Osteoblast (primary cell): ENCODE results near the gene NEK4. TPM values are rescaled to one million over a fixed set of nuclear protein-coding genes. Genes with fewer than 3 reads are reported as not detected.
A peak's percentile ranks its signal among the peaks of the same experiment; 100 is the strongest.

Source experiments
- DNase-seq: peaks from one replicate; pipeline ENCODE4 v3.0.0; 2011; ENCODE audit warnings: low spot score, mixed read lengths; ENCODE audit not compliant: insufficient read length; ENCODE audit errors: missing footprints
- H2AFZ ChIP-seq: 2 replicates; pipeline ENCODE4 v1.6.0; 2011; ENCODE audit warnings: mild to moderate bottlenecking, low read length
- H3K27ac ChIP-seq: 2 replicates; pipeline ENCODE4 v1.5.1; 2011; ENCODE audit warnings: mild to moderate bottlenecking, low read depth, low read length, moderate library complexity
- H3K27me3 ChIP-seq: 2 replicates; pipeline ENCODE4 v1.6.0; 2012; ENCODE audit warnings: mild to moderate bottlenecking, control low read depth, inconsistent platforms, low read length, moderate library complexity; ENCODE audit not compliant: insufficient read depth
- H3K36me3 ChIP-seq: 2 replicates; pipeline ENCODE4 v1.5.1; 2011; ENCODE audit warnings: mild to moderate bottlenecking, low read length, control low read depth, moderate library complexity; ENCODE audit not compliant: insufficient read depth
- H3K4me1 ChIP-seq: 2 replicates; pipeline ENCODE4 v1.5.1; 2011; ENCODE audit warnings: mild to moderate bottlenecking, low read length, control low read depth, moderate library complexity; ENCODE audit not compliant: insufficient read depth
- H3K4me2 ChIP-seq: 2 replicates; pipeline ENCODE4 v1.6.0; 2011; ENCODE audit warnings: mild to moderate bottlenecking, low read length; ENCODE audit not compliant: insufficient read depth
- H3K4me3 ChIP-seq: fragments of 200-600 bp; sonication (generic); 3 replicates; pipeline ENCODE4 v1.5.1; 2012; ENCODE audit warnings: mild to moderate bottlenecking, low read length, inconsistent platforms; ENCODE audit not compliant: insufficient read depth
- H3K79me2 ChIP-seq: 2 replicates; pipeline ENCODE4 v1.6.0; 2012; ENCODE audit warnings: mild to moderate bottlenecking, low read length, control low read depth, inconsistent platforms; ENCODE audit not compliant: insufficient read depth
- H3K9me3 ChIP-seq: 2 replicates; pipeline ENCODE4 v1.5.1; 2011; ENCODE audit warnings: low read depth, low read length, control low read depth
- H4K20me1 ChIP-seq: 2 replicates; pipeline ENCODE4 v1.6.0; 2012; ENCODE audit warnings: mild to moderate bottlenecking, low read length, control low read depth; ENCODE audit not compliant: insufficient read depth
- CTCF ChIP-seq: IDR thresholded peaks from 2 replicates; pipeline ENCODE4 v1.5.1; 2011; ENCODE audit warnings: mild to moderate bottlenecking, low read depth, low read length, moderate library complexity; ENCODE audit errors: extremely low read depth
- total RNA-seq: library from RNA; depleted of rRNA; stranded (reverse); fragments of >200 nt; gene quantifications from 2 replicates; pipeline ENCODE4 v1.2.3, GENCODE V29; 2012

Gene NEK4
- total RNA-seq: 22.7 and 24.6 TPM in 2 replicates

GRCh38 chr3:52770496-52771333, at the start of gene NEK4:
NEK4 (minus strand) TSS chr3:52770940; CDS start chr3:52770746, 194 bp downstream.
- H4K20me1 ChIP-seq: no peaks in the 10 kb centered on the region
- peak within 1 kb of the TSS; percentile 29 for H3K27ac ChIP-seq
- H3K9me3 ChIP-seq: no peaks in the 10 kb centered on the region
- peak within 1 kb of the TSS; percentile 72 for H3K4me3 ChIP-seq
- H3K4me2 ChIP-seq: peak within 1 kb of the TSS; percentile 82
- no peaks in the 10 kb centered on the region for H3K27me3 ChIP-seq
- H3K36me3 ChIP-seq: no peaks in the 10 kb centered on the region
- peak; percentile 97 for DNase-seq
- H2AFZ ChIP-seq: peak within 1 kb of the TSS; percentile 95
- H3K79me2 ChIP-seq: peaks cover 18% of the 10 kb centered on the region
- H3K4me1 ChIP-seq: peaks cover 9% of the 10 kb centered on the region
- TF ChIP-seq CTCF: no peak

DNA sequence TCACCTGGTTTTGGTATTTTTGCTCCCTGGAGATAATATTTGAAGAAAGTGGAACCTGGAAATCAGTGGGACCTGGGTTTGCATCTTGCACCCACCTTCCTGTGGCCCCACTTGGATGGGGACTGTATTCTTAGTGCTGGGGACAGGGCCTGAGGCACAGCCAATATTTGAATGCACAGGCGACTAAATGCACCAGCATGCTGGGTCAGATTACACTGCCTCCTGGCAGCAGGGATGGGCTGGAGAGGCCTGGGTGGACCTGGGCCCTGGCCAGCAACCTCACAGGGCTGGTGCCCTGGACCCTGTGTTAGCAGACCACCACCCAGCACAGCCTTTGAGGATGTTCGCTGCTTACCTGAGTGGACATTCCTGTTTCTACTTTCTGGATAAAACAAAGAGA, 49.2 kb upstream of the NEK4 start:
- Histone ChIP-seq H3K4me1 (no peaks in the 10 kb centered on the region), H3K79me2 (no peaks in the 10 kb centered on the region), H3K27me3 (no peaks in the 10 kb centered on the region), H3K9me3 (no peaks in the 10 kb centered on the region), H4K20me1 (no peaks in the 10 kb centered on the region), H3K4me2 (no peak overlapping the region), H3K4me3 (no peak overlapping the region), H2AFZ (no peak overlapping the region), H3K36me3 (no peaks in the 10 kb centered on the region), H3K27ac (no peak overlapping the region)
- DNase-seq: no peak
- TF ChIP-seq CTCF: no peak

GRCh38 chr3:52817860-52818259, 47.1 kb upstream of the NEK4 start:
- Histone ChIP-seq H3K4me3 (no peak overlapping the region), H3K4me2 (no peak overlapping the region), H3K36me3 (no peaks in the 10 kb centered on the region), H3K9me3 (no peaks in the 10 kb centered on the region), H4K20me1 (no peaks in the 10 kb centered on the region), H3K27ac (no peak overlapping the region), H3K27me3 (no peaks in the 10 kb centered on the region), H3K4me1 (no peaks in the 10 kb centered on the region), H3K79me2 (no peaks in the 10 kb centered on the region), H2AFZ (no peak overlapping the region)
- no peak for TF ChIP-seq CTCF
- no peak for DNase-seq

DNA sequence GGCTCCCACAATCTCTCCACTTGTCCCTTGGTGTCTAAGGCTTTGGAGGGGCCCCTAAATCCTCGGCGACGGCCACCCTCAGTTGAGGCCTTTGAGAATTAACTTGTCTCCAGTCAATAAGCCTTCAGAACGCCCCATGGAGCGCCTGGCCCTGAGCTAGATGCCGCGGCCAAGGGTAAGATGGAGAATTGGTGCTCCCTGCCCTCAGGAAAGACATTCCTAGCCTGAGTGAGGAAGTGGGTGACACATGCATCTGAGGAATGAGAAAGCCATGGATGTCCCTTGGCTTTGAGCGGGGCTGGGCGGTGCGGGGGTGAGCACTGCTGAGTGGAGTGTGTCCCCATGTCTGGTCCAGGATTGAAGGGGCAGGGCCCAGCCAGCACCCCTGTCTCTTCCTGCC, 46.5 kb upstream of the NEK4 start:
- Histone ChIP-seq H3K27ac (no peak overlapping the region), H3K4me1 (no peaks in the 10 kb centered on the region), H2AFZ (no peak overlapping the region), H3K36me3 (no peaks in the 10 kb centered on the region), H3K27me3 (no peaks in the 10 kb centered on the region), H4K20me1 (no peaks in the 10 kb centered on the region), H3K4me3 (no peak overlapping the region), H3K79me2 (no peaks in the 10 kb centered on the region), H3K9me3 (no peaks in the 10 kb centered on the region), H3K4me2 (no peak overlapping the region)
- no peak for TF ChIP-seq CTCF
- DNase-seq: no peak
